K562 (cell line): ENCODE data around the gene NPAS3.

ENCODE experiments used
- EZH2 ChIP-seq: IDR thresholded peaks from 2 replicates; pipeline ENCODE4 v1.6.1; 2012; ENCODE audit warnings: low read depth, mild to moderate bottlenecking, inconsistent platforms, low read length, borderline replicate concordance
- HDAC3 ChIP-seq: fragments of 450-650 bp; IDR thresholded peaks from 2 replicates; pipeline ENCODE4 v1.6.1; 2018; ENCODE audit warnings: borderline replicate concordance, mild to moderate bottlenecking, moderate library complexity; ENCODE audit not compliant: partially characterized antibody
- MAFG ChIP-seq: fragments of 450-650 bp; conservative IDR thresholded peaks from 2 replicates; pipeline ENCODE4 v1.6.1; 2016; ENCODE audit warnings: missing genetic modification characterization, missing compliant biosample characterization
- POLR2AphosphoS5 ChIP-seq: IDR thresholded peaks from 2 replicates; pipeline ENCODE4 v1.6.1; 2011; ENCODE audit warnings: mild to moderate bottlenecking, low read depth, low read length, moderate library complexity; ENCODE audit not compliant: control insufficient read depth, insufficient read depth
- SNRNP70 ChIP-seq: fragments of 200-400 bp; formaldehyde crosslinking; optimal IDR thresholded peaks from 2 replicates; pipeline ENCODE3; 2017; ENCODE audit warnings: low read depth, low read length
- ZBTB8A ChIP-seq: fragments of 450-650 bp; IDR thresholded peaks from 2 replicates; pipeline ENCODE4 v1.6.1; 2018; ENCODE audit warnings: mild to moderate bottlenecking, moderate library complexity; ENCODE audit not compliant: partially characterized antibody
- ZKSCAN8 ChIP-seq: fragments of 200-800 bp; sonication (Bioruptor generic); IDR thresholded peaks from 2 replicates; pipeline ENCODE4 v1.6.1; 2016; ENCODE audit warnings: missing genetic modification characterization, missing compliant biosample characterization
- TF ChIP-seq, protein P1 (sequence below), 3 experiments: IDR thresholded peaks in 2 of 3; conservative IDR thresholded peaks in 1 of 3; 2 replicates each; pipeline ENCODE4 v1.5.1; 2011 to 2012; ENCODE audit warnings: low read length in 3 of 3, mild to moderate bottlenecking in 3 of 3, control low read depth in 2 of 3, improper control_type of control experiment in 1 of 3, inconsistent platforms in 1 of 3, low read depth in 1 of 3, mixed read lengths in 1 of 3, moderate library complexity in 1 of 3; ENCODE audit not compliant: insufficient read depth in 2 of 3
- TF ChIP-seq, protein P2 (sequence below): fragments of 450-650 bp; IDR thresholded peaks from 2 replicates; pipeline ENCODE4 v1.6.1; 2018; ENCODE audit not compliant: partially characterized antibody
- TF ChIP-seq, protein P3 (sequence below): IDR thresholded peaks from 3 replicates; pipeline ENCODE4 v1.6.1; 2011; ENCODE audit warnings: borderline replicate concordance, mild to moderate bottlenecking; ENCODE audit not compliant: insufficient read length, insufficient read depth

DNA sequence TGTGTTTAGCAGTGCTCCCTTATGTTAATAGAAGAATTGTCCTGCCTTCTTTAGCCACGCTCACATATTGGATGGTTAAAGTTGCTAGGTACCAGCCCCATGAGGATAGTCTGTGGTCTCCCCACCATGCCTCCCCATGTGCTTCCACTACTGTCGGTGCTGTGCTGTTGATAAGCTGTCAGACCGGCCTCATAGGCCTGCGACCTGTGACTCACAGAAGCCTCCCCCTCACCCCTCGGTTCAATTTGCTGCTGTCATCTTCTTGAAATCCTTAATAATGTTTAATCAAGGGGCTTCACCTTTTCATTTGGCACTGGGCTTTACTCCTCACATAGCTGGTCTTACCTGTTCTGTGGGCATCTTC is 227.2 kb downstream of the NPAS3 start:
- TF ChIP-seq, protein P1, sequence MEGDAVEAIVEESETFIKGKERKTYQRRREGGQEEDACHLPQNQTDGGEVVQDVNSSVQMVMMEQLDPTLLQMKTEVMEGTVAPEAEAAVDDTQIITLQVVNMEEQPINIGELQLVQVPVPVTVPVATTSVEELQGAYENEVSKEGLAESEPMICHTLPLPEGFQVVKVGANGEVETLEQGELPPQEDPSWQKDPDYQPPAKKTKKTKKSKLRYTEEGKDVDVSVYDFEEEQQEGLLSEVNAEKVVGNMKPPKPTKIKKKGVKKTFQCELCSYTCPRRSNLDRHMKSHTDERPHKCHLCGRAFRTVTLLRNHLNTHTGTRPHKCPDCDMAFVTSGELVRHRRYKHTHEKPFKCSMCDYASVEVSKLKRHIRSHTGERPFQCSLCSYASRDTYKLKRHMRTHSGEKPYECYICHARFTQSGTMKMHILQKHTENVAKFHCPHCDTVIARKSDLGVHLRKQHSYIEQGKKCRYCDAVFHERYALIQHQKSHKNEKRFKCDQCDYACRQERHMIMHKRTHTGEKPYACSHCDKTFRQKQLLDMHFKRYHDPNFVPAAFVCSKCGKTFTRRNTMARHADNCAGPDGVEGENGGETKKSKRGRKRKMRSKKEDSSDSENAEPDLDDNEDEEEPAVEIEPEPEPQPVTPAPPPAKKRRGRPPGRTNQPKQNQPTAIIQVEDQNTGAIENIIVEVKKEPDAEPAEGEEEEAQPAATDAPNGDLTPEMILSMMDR (IDR thresholded peaks at IDR 0.05 in 2 of 3, conservative IDR thresholded peaks at IDR 0.05 in 1 of 3; ENCODE audit: insufficient read depth in 2 of 3, low read depth in 1 of 3, low read length in 3 of 3) = no peak
- TF ChIP-seq SNRNP70 (no peak), ZBTB8A (no peak), MAFG (tag) (no peak), EZH2 (no peak), POLR2AphosphoS5 (no peak), HDAC3 (no peak), ZKSCAN8 (CRISPR knock-in tag) (no peak)
- TF ChIP-seq, protein P2, sequence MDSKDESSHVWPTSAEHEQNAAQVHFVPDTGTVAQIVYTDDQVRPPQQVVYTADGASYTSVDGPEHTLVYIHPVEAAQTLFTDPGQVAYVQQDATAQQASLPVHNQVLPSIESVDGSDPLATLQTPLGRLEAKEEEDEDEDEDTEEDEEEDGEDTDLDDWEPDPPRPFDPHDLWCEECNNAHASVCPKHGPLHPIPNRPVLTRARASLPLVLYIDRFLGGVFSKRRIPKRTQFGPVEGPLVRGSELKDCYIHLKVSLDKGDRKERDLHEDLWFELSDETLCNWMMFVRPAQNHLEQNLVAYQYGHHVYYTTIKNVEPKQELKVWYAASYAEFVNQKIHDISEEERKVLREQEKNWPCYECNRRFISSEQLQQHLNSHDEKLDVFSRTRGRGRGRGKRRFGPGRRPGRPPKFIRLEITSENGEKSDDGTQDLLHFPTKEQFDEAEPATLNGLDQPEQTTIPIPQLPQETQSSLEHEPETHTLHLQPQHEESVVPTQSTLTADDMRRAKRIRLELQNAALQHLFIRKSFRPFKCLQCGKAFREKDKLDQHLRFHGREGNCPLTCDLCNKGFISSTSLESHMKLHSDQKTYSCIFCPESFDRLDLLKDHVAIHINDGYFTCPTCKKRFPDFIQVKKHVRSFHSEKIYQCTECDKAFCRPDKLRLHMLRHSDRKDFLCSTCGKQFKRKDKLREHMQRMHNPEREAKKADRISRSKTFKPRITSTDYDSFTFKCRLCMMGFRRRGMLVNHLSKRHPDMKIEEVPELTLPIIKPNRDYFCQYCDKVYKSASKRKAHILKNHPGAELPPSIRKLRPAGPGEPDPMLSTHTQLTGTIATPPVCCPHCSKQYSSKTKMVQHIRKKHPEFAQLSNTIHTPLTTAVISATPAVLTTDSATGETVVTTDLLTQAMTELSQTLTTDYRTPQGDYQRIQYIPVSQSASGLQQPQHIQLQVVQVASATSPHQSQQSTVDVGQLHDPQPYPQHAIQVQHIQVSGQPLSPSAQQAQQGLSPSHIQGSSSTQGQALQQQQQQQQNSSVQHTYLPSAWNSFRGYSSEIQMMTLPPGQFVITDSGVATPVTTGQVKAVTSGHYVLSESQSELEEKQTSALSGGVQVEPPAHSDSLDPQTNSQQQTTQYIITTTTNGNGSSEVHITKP = no peak
- TF ChIP-seq, protein P3, sequence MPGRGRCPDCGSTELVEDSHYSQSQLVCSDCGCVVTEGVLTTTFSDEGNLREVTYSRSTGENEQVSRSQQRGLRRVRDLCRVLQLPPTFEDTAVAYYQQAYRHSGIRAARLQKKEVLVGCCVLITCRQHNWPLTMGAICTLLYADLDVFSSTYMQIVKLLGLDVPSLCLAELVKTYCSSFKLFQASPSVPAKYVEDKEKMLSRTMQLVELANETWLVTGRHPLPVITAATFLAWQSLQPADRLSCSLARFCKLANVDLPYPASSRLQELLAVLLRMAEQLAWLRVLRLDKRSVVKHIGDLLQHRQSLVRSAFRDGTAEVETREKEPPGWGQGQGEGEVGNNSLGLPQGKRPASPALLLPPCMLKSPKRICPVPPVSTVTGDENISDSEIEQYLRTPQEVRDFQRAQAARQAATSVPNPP = no peak
